Gastrocnemius medialis (tissue), 4 donors: ENCODE results near the gene ZNRD2. TPM values are rescaled to one million over a fixed set of nuclear protein-coding genes. Genes with fewer than 3 reads are reported as not detected.

ENCODE experiments used
- ATAC-seq, 2 donors: fragments of 150-250 bp; one replicate each; pipeline ENCODE4 v1.9.1; 2016
- DNase-seq, 2 donors: peaks; one replicate each; pipeline ENCODE4 v3.0.0-alpha.2; 2019
- H3K27ac ChIP-seq, 4 donors: fragments of 200-600 bp; sonication (generic); 1 replicate in 1 of 4; 2 replicates in 3 of 4; pipeline ENCODE4 v1.5.1; 2016 to 2018; ENCODE audit warnings: mild to moderate bottlenecking in 2 of 4, moderate library complexity in 1 of 4
- H3K27me3 ChIP-seq, 3 donors: fragments of 200-600 bp; sonication (generic) in 2 of 3; 1 replicate in 1 of 3; 2 replicates in 2 of 3; pipeline versions ENCODE4 v1.5.1 to v1.6.0; 2016 to 2019; ENCODE audit warnings: mild to moderate bottlenecking in 1 of 3, moderate library complexity in 1 of 3
- H3K36me3 ChIP-seq, 2 donors: fragments of 200-600 bp; sonication (generic) in 1 of 2; one replicate each; pipeline ENCODE4 v1.5.1; 2017 to 2018
- H3K4me1 ChIP-seq, 2 donors: fragments of 200-600 bp; sonication (generic) in 1 of 2; one replicate each; pipeline ENCODE4 v1.5.1; 2016 to 2017; ENCODE audit warnings: mild to moderate bottlenecking in 2 of 2
- H3K4me3 ChIP-seq, 4 donors: fragments of 200-600 bp; sonication (generic) in 3 of 4; 1 replicate in 1 of 4; 2 replicates in 3 of 4; pipeline ENCODE4 v1.5.1; 2016 to 2019; ENCODE audit warnings: mild to moderate bottlenecking in 2 of 4
- H3K9me3 ChIP-seq, 3 donors: fragments of 200-600 bp; sonication (generic) in 2 of 3; 1 replicate in 1 of 3; 2 replicates in 2 of 3; pipeline ENCODE4 v1.5.1; 2016 to 2019
- CTCF ChIP-seq, 5 experiments: fragments of 450-650 bp in 3 of 5; fragments of 200-600 bp in 2 of 5; sonication (generic) in 2 of 5; IDR thresholded peaks in 4 of 5; conservative IDR thresholded peaks in 1 of 5; 1 replicate in 4 of 5; 2 replicates in 1 of 5; pipeline ENCODE4 v1.5.1; 2016 to 2019; ENCODE audit warnings: antibody characterized with exemption in 5 of 5, mild to moderate bottlenecking in 3 of 5, moderate library complexity in 3 of 5
- POLR2A ChIP-seq, 2 donors: fragments of 450-650 bp; IDR thresholded peaks; one replicate each; pipeline ENCODE4 v1.6.1; 2017; ENCODE audit warnings: antibody characterized with exemption in 2 of 2, mild to moderate bottlenecking in 2 of 2, moderate library complexity in 2 of 2
- in situ Hi-C, 4 donors: fragments of 200-750 bp; cut with MboI; loops; one replicate each; pipeline versions ENCODE4 v1.15.0 to v1.8.0; 2017; ENCODE audit warnings: low sequenced_read_pairs in 4 of 4
- intact Hi-C: fragments of 100-400 bp; cut with DNase I; formaldehyde crosslinking; loops from one replicate; pipeline ENCODE4 v1.15.1; 2023; ENCODE audit warnings: low total_unique reads
- total RNA-seq, 4 donors: library from RNA; depleted of rRNA; stranded (reverse); fragments of >200 nt; gene quantifications; one replicate each; pipeline versions ENCODE4 v1.1.0 to v1.2.3, GENCODE V29; 2016

The ZNRD2 gene
- total RNA-seq, 4 donors from 2014 or later: 54.7 to 99.4 (median 75.3) TPM

GRCh38 chr11:65617136-65617850 is 47.0 kb downstream of the ZNRD2 start:
- H3K4me3 ChIP-seq: peak overlapping the region in 2 of 4 donors; percentile 1 to 80
- TF ChIP-seq POLR2A (IDR thresholded peaks at IDR 0.05) (no peak), CTCF (IDR thresholded peaks at IDR 0.05 in 4 of 5, conservative IDR thresholded peaks at IDR 0.05 in 1 of 5) (no peak)
- no peaks in the 10 kb centered on the region for H3K9me3 ChIP-seq
- H3K4me1 ChIP-seq: peaks cover 17 to 31% of the 10 kb centered on the region in 2 donors
- ATAC-seq (no peak), DNase-seq (no peak)
- H3K27me3 ChIP-seq: no peaks in the 10 kb centered on the region
- H3K27ac ChIP-seq: peak overlapping the region in 2 of 4 donors; percentile 90 to 92
- peaks cover 0 to 41% of the 10 kb centered on the region in 2 donors for H3K36me3 ChIP-seq
- intact Hi-C loops (loop anchor here (5.0 kb wide), 2 partner anchors 95 to 345 kb away; partner anchors contain the start of genes KAT5 and SART1), in situ Hi-C loops (no loop called here)

- H3K4me1 ChIP-seq: peaks cover 9 to 22% of the 10 kb centered on the region in 2 donors
- no peaks in the 10 kb centered on the region for H3K27me3 ChIP-seq
- DNase-seq: no peak
- peaks cover 0 to 46% of the 10 kb centered on the region in 2 donors for H3K36me3 ChIP-seq
- no peak overlapping the region for H3K27ac ChIP-seq
- in situ Hi-C loops (no loop called here), intact Hi-C loops (loop anchor here (5.0 kb wide), 2 partner anchors 94 to 344 kb away; partner anchors contain the start of genes KAT5 and SART1)
- TF ChIP-seq CTCF (IDR thresholded peaks at IDR 0.05 in 4 of 5, conservative IDR thresholded peaks at IDR 0.05 in 1 of 5) (no peak), POLR2A (IDR thresholded peaks at IDR 0.05) (no peak)
- no peaks in the 10 kb centered on the region for H3K9me3 ChIP-seq
- no peak overlapping the region for H3K4me3 ChIP-seq
- ATAC-seq: no peak
These were observed 47.9 kb downstream of the ZNRD2 start for GRCh38 chr11:65617990-65618751.

GRCh38 chr11:65618763-65619162 is 48.5 kb downstream of the ZNRD2 start:
- H3K27me3 ChIP-seq: no peaks in the 10 kb centered on the region
- peaks cover 9 to 16% of the 10 kb centered on the region in 2 donors for H3K4me1 ChIP-seq
- no peak for ATAC-seq
- TF ChIP-seq POLR2A (IDR thresholded peaks at IDR 0.05): no peak
- TF ChIP-seq CTCF (IDR thresholded peaks at IDR 0.05 in 4 of 5, conservative IDR thresholded peaks at IDR 0.05 in 1 of 5): no peak
- H3K27ac ChIP-seq: no peak overlapping the region
- intact Hi-C loops (loop anchor here (5.0 kb wide), 2 partner anchors 94 to 344 kb away; partner anchors contain the start of genes KAT5 and SART1), in situ Hi-C loops (no loop called here)
- no peak overlapping the region for H3K4me3 ChIP-seq
- no peak for DNase-seq
- peaks cover 0 to 52% of the 10 kb centered on the region in 2 donors for H3K36me3 ChIP-seq
- no peaks in the 10 kb centered on the region for H3K9me3 ChIP-seq

- DNase-seq: no peak
- Histone ChIP-seq H3K27ac (no peak overlapping the region), H3K4me3 (no peak overlapping the region), H3K9me3 (no peaks in the 10 kb centered on the region), H3K36me3 (peaks cover 0 to 58% of the 10 kb centered on the region in 2 donors), H3K4me1 (peaks cover 9 to 13% of the 10 kb centered on the region in 2 donors), H3K27me3 (no peaks in the 10 kb centered on the region)
- intact Hi-C loops (loop anchor here (5.0 kb wide), 2 partner anchors 93 to 343 kb away; partner anchors contain the start of genes KAT5 and SART1), in situ Hi-C loops (no loop called here)
- no peak for ATAC-seq
- TF ChIP-seq POLR2A (IDR thresholded peaks at IDR 0.05): no peak
These were observed 49.1 kb downstream of the ZNRD2 start for GRCh38 chr11:65619281-65619928.
